Loucy (cell line): ENCODE results near the gene MUC5AC.

Source experiments
- H2AFZ ChIP-seq: fragments of 200-600 bp; sonication (generic); 2 replicates; pipeline ENCODE4 v1.6.0; 2016; ENCODE audit warnings: antibody characterized with exemption, mild to moderate bottlenecking, low read length, moderate library complexity
- H3F3A ChIP-seq: fragments of 200-600 bp; 2 replicates; pipeline ENCODE4 v1.6.0; 2016; ENCODE audit warnings: antibody characterized with exemption, low read depth, mild to moderate bottlenecking
- H3K27me3 ChIP-seq: fragments of 200-600 bp; sonication (generic); 2 replicates; pipeline ENCODE4 v1.6.1; 2014; ENCODE audit warnings: low read length, mild to moderate bottlenecking; ENCODE audit not compliant: insufficient read depth, poor library complexity, severe bottlenecking
- H3K36me3 ChIP-seq: fragments of 200-600 bp; sonication (generic); 2 replicates; pipeline ENCODE4 v1.6.1; 2016; ENCODE audit warnings: low read length; ENCODE audit not compliant: insufficient read depth
- H3K4me1 ChIP-seq: fragments of 200-600 bp; sonication (generic); 2 replicates; pipeline ENCODE4 v1.5.1; 2014; ENCODE audit warnings: low read length, mild to moderate bottlenecking; ENCODE audit not compliant: insufficient read depth, poor library complexity, severe bottlenecking
- H3K4me2 ChIP-seq: fragments of 200-600 bp; sonication (generic); 2 replicates; pipeline ENCODE4 v1.6.0; 2014; ENCODE audit warnings: antibody characterized with exemption, low read length, low read depth, mild to moderate bottlenecking; ENCODE audit not compliant: poor library complexity, severe bottlenecking
- H3K4me3 ChIP-seq: fragments of 200-600 bp; sonication (generic); 2 replicates; pipeline ENCODE4 v1.5.1; 2014; ENCODE audit warnings: low read length, mild to moderate bottlenecking, mixed read lengths; ENCODE audit not compliant: poor library complexity, severe bottlenecking
- H3K79me2 ChIP-seq: fragments of 200-600 bp; sonication (generic); 2 replicates; pipeline ENCODE4 v1.6.1; 2014; ENCODE audit warnings: low read length; ENCODE audit not compliant: insufficient read depth
- H3K9ac ChIP-seq: fragments of 200-600 bp; sonication (generic); 2 replicates; pipeline ENCODE4 v1.6.0; 2014; ENCODE audit warnings: mild to moderate bottlenecking, low read depth, low read length, moderate library complexity; ENCODE audit not compliant: poor library complexity, severe bottlenecking
- H3K9me2 ChIP-seq: fragments of 200-600 bp; sonication (generic); replicated peaks from 2 replicates; pipeline ENCODE4 v1.6.1; 2016; ENCODE audit warnings: low read depth, low read length, mixed read lengths
- H3K9me3 ChIP-seq: fragments of 200-600 bp; sonication (generic); 2 replicates; pipeline ENCODE4 v1.6.1; 2014; ENCODE audit warnings: mild to moderate bottlenecking, antibody characterized with exemption, low read length, low read depth; ENCODE audit not compliant: insufficient read depth
- H4K20me1 ChIP-seq: fragments of 200-600 bp; sonication (generic); 2 replicates; pipeline ENCODE4 v1.6.0; 2014; ENCODE audit warnings: antibody characterized with exemption, low read length, mild to moderate bottlenecking; ENCODE audit not compliant: insufficient read depth, poor library complexity, severe bottlenecking
- CTCF ChIP-seq: fragments of 200-600 bp; sonication (generic); conservative IDR thresholded peaks from 2 replicates; pipeline ENCODE4 v1.5.1; 2014; ENCODE audit warnings: mild to moderate bottlenecking, antibody characterized with exemption, low read length
- EZH2phosphoT487 ChIP-seq: fragments of 200-600 bp; IDR thresholded peaks from 2 replicates; pipeline ENCODE4 v1.6.1; 2018; ENCODE audit warnings: antibody characterized with exemption, mild to moderate bottlenecking, moderate library complexity, borderline replicate concordance

MUC5AC gene

GRCh38 chr11:1165256-1166041, 7.7 kb downstream of the MUC5AC start:
- Histone ChIP-seq H3K36me3 (no peaks in the 10 kb centered on the region), H3K9me3 (peaks cover 12% of the 10 kb centered on the region; the same call in 1 of the 2 replicates), H4K20me1 (no peaks in the 10 kb centered on the region), H3K4me1 (no peaks in the 10 kb centered on the region), H3K4me2 (no peak overlapping the region), H3K27me3 (no peaks in the 10 kb centered on the region), H3K9me2 (no peaks in the 10 kb centered on the region), H2AFZ (no peak overlapping the region), H3K9ac (no peak overlapping the region), H3K4me3 (no peak overlapping the region), H3K79me2 (no peaks in the 10 kb centered on the region), H3F3A (no peaks in the 10 kb centered on the region)
- TF ChIP-seq CTCF (no peak), EZH2phosphoT487 (no peak)

- Histone ChIP-seq H3K4me2 (no peak overlapping the region), H2AFZ (no peak overlapping the region), H3K9ac (no peak overlapping the region), H3K79me2 (no peaks in the 10 kb centered on the region), H3K9me3 (peaks cover 12% of the 10 kb centered on the region; the same call in 1 of the 2 replicates), H3K36me3 (no peaks in the 10 kb centered on the region), H3K27me3 (no peaks in the 10 kb centered on the region), H3K9me2 (no peaks in the 10 kb centered on the region), H3K4me3 (no peak overlapping the region), H3K4me1 (no peaks in the 10 kb centered on the region), H3F3A (no peaks in the 10 kb centered on the region), H4K20me1 (no peaks in the 10 kb centered on the region)
- TF ChIP-seq CTCF: no peak
- TF ChIP-seq EZH2phosphoT487: no peak
Measured at GRCh38 chr11:1167256-1167655, 9.5 kb downstream of the MUC5AC start.

GRCh38 chr11:1167751-1168231, 10.0 kb downstream of the MUC5AC start:
- Histone ChIP-seq H3F3A (no peaks in the 10 kb centered on the region), H3K9ac (no peak overlapping the region), H3K9me3 (peaks cover 10% of the 10 kb centered on the region; the same call in 1 of the 2 replicates), H2AFZ (no peak overlapping the region), H3K27me3 (no peaks in the 10 kb centered on the region), H3K79me2 (no peaks in the 10 kb centered on the region), H3K9me2 (no peaks in the 10 kb centered on the region), H3K4me3 (no peak overlapping the region), H3K36me3 (no peaks in the 10 kb centered on the region), H4K20me1 (no peaks in the 10 kb centered on the region), H3K4me2 (no peak overlapping the region), H3K4me1 (no peaks in the 10 kb centered on the region)
- no peak for TF ChIP-seq CTCF
- TF ChIP-seq EZH2phosphoT487: no peak
